HL-60 (cell line): ENCODE results near the gene FOCAD.

Experiments used
- CTCF ChIP-seq: IDR thresholded peaks from one replicate; pipeline ENCODE4 v1.5.1; 2011; ENCODE audit warnings: low read length, control low read depth, inconsistent platforms; ENCODE audit not compliant: insufficient read depth
- GABPA ChIP-seq: IDR thresholded peaks from 2 replicates; pipeline ENCODE4 v1.6.1; 2012; ENCODE audit warnings: low read depth
- REST ChIP-seq: IDR thresholded peaks from 2 replicates; pipeline ENCODE4 v1.6.1; 2012; ENCODE audit warnings: low read depth; ENCODE audit not compliant: insufficient replicate concordance

- TF ChIP-seq REST = no peak
- no peak for TF ChIP-seq CTCF
- no peak for TF ChIP-seq GABPA
These were observed 47.1 kb upstream of the FOCAD start for GRCh38 chr9:20636888-20637440.
